Measurements from ENCODE around the gene EIF3L.

GRCh38 chr22:37926358-37926757 is 77.1 kb downstream of the EIF3L start:
- TF ChIP-seq, protein P1, sequence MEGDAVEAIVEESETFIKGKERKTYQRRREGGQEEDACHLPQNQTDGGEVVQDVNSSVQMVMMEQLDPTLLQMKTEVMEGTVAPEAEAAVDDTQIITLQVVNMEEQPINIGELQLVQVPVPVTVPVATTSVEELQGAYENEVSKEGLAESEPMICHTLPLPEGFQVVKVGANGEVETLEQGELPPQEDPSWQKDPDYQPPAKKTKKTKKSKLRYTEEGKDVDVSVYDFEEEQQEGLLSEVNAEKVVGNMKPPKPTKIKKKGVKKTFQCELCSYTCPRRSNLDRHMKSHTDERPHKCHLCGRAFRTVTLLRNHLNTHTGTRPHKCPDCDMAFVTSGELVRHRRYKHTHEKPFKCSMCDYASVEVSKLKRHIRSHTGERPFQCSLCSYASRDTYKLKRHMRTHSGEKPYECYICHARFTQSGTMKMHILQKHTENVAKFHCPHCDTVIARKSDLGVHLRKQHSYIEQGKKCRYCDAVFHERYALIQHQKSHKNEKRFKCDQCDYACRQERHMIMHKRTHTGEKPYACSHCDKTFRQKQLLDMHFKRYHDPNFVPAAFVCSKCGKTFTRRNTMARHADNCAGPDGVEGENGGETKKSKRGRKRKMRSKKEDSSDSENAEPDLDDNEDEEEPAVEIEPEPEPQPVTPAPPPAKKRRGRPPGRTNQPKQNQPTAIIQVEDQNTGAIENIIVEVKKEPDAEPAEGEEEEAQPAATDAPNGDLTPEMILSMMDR (IDR thresholded peaks at IDR 0.05), result no peak
- no peak for TF ChIP-seq POLR2A (IDR thresholded peaks at IDR 0.05)
